NCI-H460 (cell line): ENCODE data around the gene DBT. TPM values are rescaled to one million over a fixed set of nuclear protein-coding genes. Genes with fewer than 3 reads are reported as not detected.
"Not testable (repeated sequence)": the region's sequence is repeated elsewhere in the genome, so short reads cannot be mapped to it uniquely, and the experiment has no call there.

Experiments used
- DNase-seq: peaks from one replicate; pipeline ENCODE4 v3.0.0-alpha.2; 2016; ENCODE audit warnings: low read depth; ENCODE audit errors: extremely low read depth
- total RNA-seq: library from RNA; depleted of rRNA; stranded (reverse); fragments of >200 nt; shearing (Covaris generic); gene quantifications from 2 replicates; pipeline ENCODE4 v1.2.3, GENCODE V29; 2014

Gene DBT
- total RNA-seq, 1 experiment from 2014 or later = 6.7 TPM

GRCh38 chr1:100202703-100203102, 46.9 kb downstream of the DBT start:
- DNase-seq = not testable (repeated sequence)

GRCh38 chr1:100200060-100200459, 49.6 kb downstream of the DBT start:
- not testable (repeated sequence) for DNase-seq

GRCh38 chr1:100198596-100198995, 51.0 kb downstream of the DBT start:
- no peak for DNase-seq

- no peak for DNase-seq
Measured at GRCh38 chr1:100188617-100189016, 61.0 kb downstream of the DBT start.

GRCh38 chr1:100187912-100188311, 61.7 kb downstream of the DBT start:
- no peak for DNase-seq

GRCh38 chr1:100184536-100184935, 65.1 kb downstream of the DBT start:
- DNase-seq = no peak

- no peak for DNase-seq
Measured at GRCh38 chr1:100183370-100183769, 66.3 kb downstream of the DBT start.

- no peak for DNase-seq
Measured at GRCh38 chr1:100178091-100178490, 71.5 kb downstream of the DBT start, which contains the start of gene LRRC39. TSS of gene LRRC39 (minus strand) at chr1:100178256. CDS start at chr1:100168516, 9,740 bp downstream.

- DNase-seq = no peak
Measured at GRCh38 chr1:100177295-100178041, 72.2 kb downstream of the DBT start.

- DNase-seq = no peak
Measured at GRCh38 chr1:100168051-100168450, 81.6 kb downstream of the DBT start.

GRCh38 chr1:100164702-100165101, 84.9 kb downstream of the DBT start:
- no peak for DNase-seq

GRCh38 chr1:100164216-100164615, 85.4 kb downstream of the DBT start:
- no peak for DNase-seq

- no peak for DNase-seq
Measured at GRCh38 chr1:100162881-100163280, 86.8 kb downstream of the DBT start.

- no peak for DNase-seq
Measured at GRCh38 chr1:100152271-100152670, 97.4 kb downstream of the DBT start.

GRCh38 chr1:100151679-100152078, 98.0 kb downstream of the DBT start:
- DNase-seq = no peak

GRCh38 chr1:100147875-100148274, 101.8 kb downstream of the DBT start:
- no peak for DNase-seq

GRCh38 chr1:100146958-100147357, 102.7 kb downstream of the DBT start:
- DNase-seq = no peak

GRCh38 chr1:100145116-100145515, 104.5 kb downstream of the DBT start:
- no peak for DNase-seq

- no peak for DNase-seq
Measured at GRCh38 chr1:100142343-100142742, 107.3 kb downstream of the DBT start.

GRCh38 chr1:100141192-100141591, 108.4 kb downstream of the DBT start:
- DNase-seq = no peak

GRCh38 chr1:100137602-100138001, 112.0 kb downstream of the DBT start:
- no peak for DNase-seq
